ENCODE results near the gene EIF3C.
"Not testable (repeated sequence)": the region's sequence is repeated elsewhere in the genome, so short reads cannot be mapped to it uniquely, and the experiment has no call there.

The EIF3C gene

GRCh38 chr16:28749997-28750465 is 38.8 kb downstream of the EIF3C start:
- not testable (repeated sequence) for DNase-seq (ENCODE audit: low read depth)

- not testable (repeated sequence) for DNase-seq (ENCODE audit: low read depth)
Measured at GRCh38 chr16:28750469-28751067, 39.3 kb downstream of the EIF3C start.

GRCh38 chr16:28751487-28751886 is 40.2 kb downstream of the EIF3C start, which contains the start of gene NPIPB9:
TSS of gene NPIPB9 (plus strand) at chr16:28751787.
- DNase-seq (ENCODE audit: low read depth), result not testable (repeated sequence)

GRCh38 chr16:28781697-28782096 is 70.4 kb downstream of the EIF3C start:
- DNase-seq (ENCODE audit: low read depth), result not testable (repeated sequence)

- not testable (repeated sequence) for DNase-seq (ENCODE audit: low read depth)
Measured at GRCh38 chr16:28782357-28782756, 71.1 kb downstream of the EIF3C start.

Measured in fibroblast of the conjunctiva (primary cell).